HepG2 (cell line): ENCODE results near the gene UBE2R2.
"Not testable (repeated sequence)": the region's sequence is repeated elsewhere in the genome, so short reads cannot be mapped to it uniquely, and the experiment has no call there.

Experiments
- CREM ChIP-seq, 2 experiments: sonication (generic) in 1 of 2; formaldehyde crosslinking in 1 of 2; IDR thresholded peaks; 2 replicates each; pipeline versions ENCODE4 v1.4.0 to v1.6.1; 2016 to 2020; ENCODE audit warnings: antibody characterized with exemption in 1 of 2, mild to moderate bottlenecking in 1 of 2, missing genetic modification reagents in 1 of 2
- KAT7 ChIP-seq: IDR thresholded peaks from 2 replicates; pipeline ENCODE4 v1.6.1; 2018; ENCODE audit warnings: borderline replicate concordance, missing compliant biosample characterization
- KDM1A ChIP-seq: IDR thresholded peaks from 2 replicates; pipeline ENCODE4 v1.6.1; 2016; ENCODE audit warnings: missing compliant biosample characterization
- KLF6 ChIP-seq: IDR thresholded peaks from 2 replicates; pipeline ENCODE4 v1.8.0; 2016; ENCODE audit warnings: missing biosample characterization, missing genetic modification reagents
- MAFG ChIP-seq: sonication (generic); formaldehyde crosslinking; IDR thresholded peaks from 2 replicates; pipeline ENCODE4 v1.5.1; 2020; ENCODE audit warnings: mild to moderate bottlenecking, missing genetic modification reagents
- NONO ChIP-seq, 2 experiments: fragments of 450-650 bp in 1 of 2; sonication (generic) in 1 of 2; formaldehyde crosslinking in 1 of 2; IDR thresholded peaks in 1 of 2; conservative IDR thresholded peaks in 1 of 2; 2 replicates each; pipeline versions ENCODE4 v1.6.1 to v1.8.0; 2017 to 2022; ENCODE audit warnings: mild to moderate bottlenecking in 1 of 2, missing genetic modification reagents in 1 of 2, moderate library complexity in 1 of 2
- POLR2A ChIP-seq, 2 experiments: IDR thresholded peaks; 2 replicates each; pipeline ENCODE4 v1.6.1; 2011; ENCODE audit warnings: low read depth in 2 of 2, low read length in 2 of 2, mild to moderate bottlenecking in 1 of 2, moderate library complexity in 1 of 2; ENCODE audit not compliant: insufficient read depth in 1 of 2
- ZNF350 ChIP-seq: sonication (generic); formaldehyde crosslinking; IDR thresholded peaks from 2 replicates; pipeline ENCODE4 v1.4.0; 2020; ENCODE audit warnings: mild to moderate bottlenecking, low read depth, missing genetic modification reagents, borderline replicate concordance
- ZNF747 ChIP-seq: sonication (generic); formaldehyde crosslinking; IDR thresholded peaks from 2 replicates; pipeline ENCODE4 v1.8.1; 2023; ENCODE audit warnings: missing genetic modification reagents, mild to moderate bottlenecking, borderline replicate concordance
- TF ChIP-seq, protein P1 (sequence below): sonication (generic); formaldehyde crosslinking; IDR thresholded peaks from 2 replicates; pipeline ENCODE4 v1.4.0; 2020; ENCODE audit warnings: missing genetic modification reagents, borderline replicate concordance
- TF ChIP-seq, protein P2 (sequence below): sonication (generic); formaldehyde crosslinking; IDR thresholded peaks from 2 replicates; pipeline ENCODE4 v1.5.0; 2020; ENCODE audit warnings: mild to moderate bottlenecking, missing genetic modification reagents, moderate library complexity
- TF ChIP-seq, protein P3 (sequence below): IDR thresholded peaks from 2 replicates; pipeline ENCODE4 v1.6.1; 2018; ENCODE audit warnings: missing genetic modification reagents
- TF ChIP-seq, protein P4 (sequence below), 2 experiments: IDR thresholded peaks; 2 replicates each; pipeline ENCODE4 v1.6.1; 2011 to 2012; ENCODE audit warnings: low read length in 2 of 2, borderline replicate concordance in 1 of 2, low read depth in 1 of 2, mild to moderate bottlenecking in 1 of 2, moderate library complexity in 1 of 2

DNA sequence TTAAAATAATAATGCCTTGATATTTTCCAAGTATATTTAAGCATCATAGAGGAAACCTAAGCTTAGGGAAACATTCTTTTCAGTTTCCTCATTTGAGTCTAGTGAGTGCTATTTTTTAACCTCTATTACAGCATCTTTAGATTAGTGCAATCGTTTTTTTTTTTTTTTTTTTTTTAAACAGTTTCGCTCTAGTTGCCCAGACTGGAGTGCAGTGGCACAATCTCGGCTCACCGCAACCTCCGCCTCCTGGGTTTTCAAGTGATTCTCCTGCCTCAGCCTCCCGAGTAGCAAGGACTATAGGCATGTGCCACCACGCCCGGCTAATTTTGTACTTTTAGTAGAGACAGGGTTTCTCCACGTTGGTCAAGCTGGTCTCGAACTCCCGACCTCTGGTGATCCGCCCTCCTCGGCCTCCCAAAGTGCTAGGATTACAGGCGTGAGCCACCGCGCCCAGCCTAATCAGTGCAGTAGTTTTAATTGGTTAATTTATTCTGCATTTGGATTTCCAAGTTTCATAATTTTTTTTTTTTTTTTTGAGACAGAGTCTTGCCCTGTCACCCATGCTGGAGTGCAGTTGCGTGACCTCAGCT, 12.8 kb downstream of the UBE2R2 start:
- not testable (repeated sequence) for TF ChIP-seq POLR2A (IDR thresholded peaks at IDR 0.05; ENCODE audit: insufficient read depth in 1 of 2, low read depth in 2 of 2, low read length in 2 of 2); KAT7; ZNF747 (CRISPR knock-in tag); NONO (IDR thresholded peaks at IDR 0.05); NONO (CRISPR knock-in tag; conservative IDR thresholded peaks at IDR 0.05); KLF6 (CRISPR knock-in tag); KDM1A (CRISPR knock-in tag); ZNF350; CREM (IDR thresholded peaks at IDR 0.05); CREM (CRISPR knock-in tag; IDR thresholded peaks at IDR 0.05); MAFG
- TF ChIP-seq, protein P1, sequence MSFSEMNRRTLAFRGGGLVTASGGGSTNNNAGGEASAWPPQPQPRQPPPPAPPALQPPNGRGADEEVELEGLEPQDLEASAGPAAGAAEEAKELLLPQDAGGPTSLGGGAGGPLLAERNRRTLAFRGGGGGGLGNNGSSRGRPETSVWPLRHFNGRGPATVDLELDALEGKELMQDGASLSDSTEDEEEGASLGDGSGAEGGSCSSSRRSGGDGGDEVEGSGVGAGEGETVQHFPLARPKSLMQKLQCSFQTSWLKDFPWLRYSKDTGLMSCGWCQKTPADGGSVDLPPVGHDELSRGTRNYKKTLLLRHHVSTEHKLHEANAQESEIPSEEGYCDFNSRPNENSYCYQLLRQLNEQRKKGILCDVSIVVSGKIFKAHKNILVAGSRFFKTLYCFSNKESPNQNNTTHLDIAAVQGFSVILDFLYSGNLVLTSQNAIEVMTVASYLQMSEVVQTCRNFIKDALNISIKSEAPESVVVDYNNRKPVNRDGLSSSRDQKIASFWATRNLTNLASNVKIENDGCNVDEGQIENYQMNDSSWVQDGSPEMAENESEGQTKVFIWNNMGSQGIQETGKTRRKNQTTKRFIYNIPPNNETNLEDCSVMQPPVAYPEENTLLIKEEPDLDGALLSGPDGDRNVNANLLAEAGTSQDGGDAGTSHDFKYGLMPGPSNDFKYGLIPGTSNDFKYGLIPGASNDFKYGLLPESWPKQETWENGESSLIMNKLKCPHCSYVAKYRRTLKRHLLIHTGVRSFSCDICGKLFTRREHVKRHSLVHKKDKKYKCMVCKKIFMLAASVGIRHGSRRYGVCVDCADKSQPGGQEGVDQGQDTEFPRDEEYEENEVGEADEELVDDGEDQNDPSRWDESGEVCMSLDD: not testable (repeated sequence)
- TF ChIP-seq, protein P2, sequence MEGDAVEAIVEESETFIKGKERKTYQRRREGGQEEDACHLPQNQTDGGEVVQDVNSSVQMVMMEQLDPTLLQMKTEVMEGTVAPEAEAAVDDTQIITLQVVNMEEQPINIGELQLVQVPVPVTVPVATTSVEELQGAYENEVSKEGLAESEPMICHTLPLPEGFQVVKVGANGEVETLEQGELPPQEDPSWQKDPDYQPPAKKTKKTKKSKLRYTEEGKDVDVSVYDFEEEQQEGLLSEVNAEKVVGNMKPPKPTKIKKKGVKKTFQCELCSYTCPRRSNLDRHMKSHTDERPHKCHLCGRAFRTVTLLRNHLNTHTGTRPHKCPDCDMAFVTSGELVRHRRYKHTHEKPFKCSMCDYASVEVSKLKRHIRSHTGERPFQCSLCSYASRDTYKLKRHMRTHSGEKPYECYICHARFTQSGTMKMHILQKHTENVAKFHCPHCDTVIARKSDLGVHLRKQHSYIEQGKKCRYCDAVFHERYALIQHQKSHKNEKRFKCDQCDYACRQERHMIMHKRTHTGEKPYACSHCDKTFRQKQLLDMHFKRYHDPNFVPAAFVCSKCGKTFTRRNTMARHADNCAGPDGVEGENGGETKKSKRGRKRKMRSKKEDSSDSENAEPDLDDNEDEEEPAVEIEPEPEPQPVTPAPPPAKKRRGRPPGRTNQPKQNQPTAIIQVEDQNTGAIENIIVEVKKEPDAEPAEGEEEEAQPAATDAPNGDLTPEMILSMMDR (CRISPR knock-in tag): not testable (repeated sequence)
- TF ChIP-seq, protein P3, sequence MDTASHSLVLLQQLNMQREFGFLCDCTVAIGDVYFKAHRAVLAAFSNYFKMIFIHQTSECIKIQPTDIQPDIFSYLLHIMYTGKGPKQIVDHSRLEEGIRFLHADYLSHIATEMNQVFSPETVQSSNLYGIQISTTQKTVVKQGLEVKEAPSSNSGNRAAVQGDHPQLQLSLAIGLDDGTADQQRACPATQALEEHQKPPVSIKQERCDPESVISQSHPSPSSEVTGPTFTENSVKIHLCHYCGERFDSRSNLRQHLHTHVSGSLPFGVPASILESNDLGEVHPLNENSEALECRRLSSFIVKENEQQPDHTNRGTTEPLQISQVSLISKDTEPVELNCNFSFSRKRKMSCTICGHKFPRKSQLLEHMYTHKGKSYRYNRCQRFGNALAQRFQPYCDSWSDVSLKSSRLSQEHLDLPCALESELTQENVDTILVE (CRISPR knock-in tag): not testable (repeated sequence)
- TF ChIP-seq, protein P4, sequence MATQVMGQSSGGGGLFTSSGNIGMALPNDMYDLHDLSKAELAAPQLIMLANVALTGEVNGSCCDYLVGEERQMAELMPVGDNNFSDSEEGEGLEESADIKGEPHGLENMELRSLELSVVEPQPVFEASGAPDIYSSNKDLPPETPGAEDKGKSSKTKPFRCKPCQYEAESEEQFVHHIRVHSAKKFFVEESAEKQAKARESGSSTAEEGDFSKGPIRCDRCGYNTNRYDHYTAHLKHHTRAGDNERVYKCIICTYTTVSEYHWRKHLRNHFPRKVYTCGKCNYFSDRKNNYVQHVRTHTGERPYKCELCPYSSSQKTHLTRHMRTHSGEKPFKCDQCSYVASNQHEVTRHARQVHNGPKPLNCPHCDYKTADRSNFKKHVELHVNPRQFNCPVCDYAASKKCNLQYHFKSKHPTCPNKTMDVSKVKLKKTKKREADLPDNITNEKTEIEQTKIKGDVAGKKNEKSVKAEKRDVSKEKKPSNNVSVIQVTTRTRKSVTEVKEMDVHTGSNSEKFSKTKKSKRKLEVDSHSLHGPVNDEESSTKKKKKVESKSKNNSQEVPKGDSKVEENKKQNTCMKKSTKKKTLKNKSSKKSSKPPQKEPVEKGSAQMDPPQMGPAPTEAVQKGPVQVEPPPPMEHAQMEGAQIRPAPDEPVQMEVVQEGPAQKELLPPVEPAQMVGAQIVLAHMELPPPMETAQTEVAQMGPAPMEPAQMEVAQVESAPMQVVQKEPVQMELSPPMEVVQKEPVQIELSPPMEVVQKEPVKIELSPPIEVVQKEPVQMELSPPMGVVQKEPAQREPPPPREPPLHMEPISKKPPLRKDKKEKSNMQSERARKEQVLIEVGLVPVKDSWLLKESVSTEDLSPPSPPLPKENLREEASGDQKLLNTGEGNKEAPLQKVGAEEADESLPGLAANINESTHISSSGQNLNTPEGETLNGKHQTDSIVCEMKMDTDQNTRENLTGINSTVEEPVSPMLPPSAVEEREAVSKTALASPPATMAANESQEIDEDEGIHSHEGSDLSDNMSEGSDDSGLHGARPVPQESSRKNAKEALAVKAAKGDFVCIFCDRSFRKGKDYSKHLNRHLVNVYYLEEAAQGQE (IDR thresholded peaks at IDR 0.05; ENCODE audit: borderline replicate concordance in 1 of 2, low read depth in 1 of 2, low read length in 2 of 2): not testable (repeated sequence)
